SU-DHL-6 (cell line): ENCODE data around the gene MPIG6B.

Source experiments
- H2AFZ ChIP-seq: fragments of 200-600 bp; sonication (generic); 2 replicates; pipeline ENCODE4 v1.6.1; 2014; ENCODE audit warnings: low read depth, mild to moderate bottlenecking, moderate library complexity, mixed read lengths, antibody characterized with exemption, low read length; ENCODE audit not compliant: severe bottlenecking
- H3F3A ChIP-seq: fragments of 200-600 bp; shearing (Covaris generic); 2 replicates; pipeline ENCODE4 v1.6.0; 2016; ENCODE audit warnings: antibody characterized with exemption, mild to moderate bottlenecking; ENCODE audit not compliant: insufficient read depth
- H3K27ac ChIP-seq: fragments of 200-600 bp; sonication (generic); 2 replicates; pipeline ENCODE4 v1.5.1; 2016; ENCODE audit warnings: low read depth, mild to moderate bottlenecking, low read length, moderate library complexity, mixed read lengths
- H3K27me3 ChIP-seq: fragments of 200-600 bp; sonication (generic), shearing (Covaris generic); 2 replicates; pipeline ENCODE4 v1.6.0; 2014; ENCODE audit warnings: mild to moderate bottlenecking, low read length
- H3K36me3 ChIP-seq: fragments of 200-600 bp; sonication (generic); 2 replicates; pipeline ENCODE4 v1.6.1; 2014; ENCODE audit warnings: mild to moderate bottlenecking, low read length, mixed read lengths
- H3K4me2 ChIP-seq: fragments of 300-600, 200-600 bp; shearing (Covaris generic), sonication (generic); 2 replicates; pipeline ENCODE4 v1.6.0; 2014; ENCODE audit warnings: low read length, low read depth, mild to moderate bottlenecking; ENCODE audit not compliant: poor library complexity, severe bottlenecking
- H3K4me3 ChIP-seq: fragments of 200-600 bp; sonication (generic); 2 replicates; pipeline ENCODE4 v1.5.1; 2014; ENCODE audit warnings: antibody characterized with exemption, low read length, mild to moderate bottlenecking, mixed read lengths; ENCODE audit not compliant: insufficient read depth, poor library complexity, severe bottlenecking
- H3K79me2 ChIP-seq: fragments of 200-600 bp; sonication (generic); 2 replicates; pipeline ENCODE4 v1.6.1; 2014; ENCODE audit warnings: mild to moderate bottlenecking, low read length, moderate library complexity; ENCODE audit not compliant: insufficient read depth
- H3K9ac ChIP-seq: fragments of 200-600 bp; sonication (generic); 2 replicates; pipeline ENCODE4 v1.7.0; 2014; ENCODE audit warnings: mild to moderate bottlenecking, low read length
- H3K9me2 ChIP-seq: fragments of 200-600 bp; sonication (generic); replicated peaks from 2 replicates; pipeline ENCODE4 v1.6.1; 2014; ENCODE audit warnings: low read length; ENCODE audit not compliant: insufficient read depth
- H3K9me3 ChIP-seq: fragments of 200-600 bp; sonication (generic); 2 replicates; pipeline ENCODE4 v1.6.1; 2014; ENCODE audit warnings: low read length, mixed read lengths; ENCODE audit not compliant: insufficient read depth
- H4K20me1 ChIP-seq: fragments of 200-600 bp; sonication (generic); 2 replicates; pipeline ENCODE4 v1.6.1; 2014; ENCODE audit warnings: low read depth, mild to moderate bottlenecking, antibody characterized with exemption, low read length, moderate library complexity, mixed read lengths
- CTCF ChIP-seq: fragments of 200-600 bp; sonication (generic); IDR thresholded peaks from one replicate; pipeline ENCODE4 v1.5.1; 2017; ENCODE audit warnings: antibody characterized with exemption, mild to moderate bottlenecking, low read length, moderate library complexity; ENCODE audit not compliant: insufficient read depth, poor library complexity, severe bottlenecking
- EZH2phosphoT487 ChIP-seq: fragments of 200-600 bp; sonication (generic), shearing (Covaris generic); conservative IDR thresholded peaks from 2 replicates; pipeline ENCODE4 v1.6.1; 2018; ENCODE audit warnings: mild to moderate bottlenecking, antibody characterized with exemption, low read length, moderate library complexity, mixed read lengths

MPIG6B gene

GRCh38 chr6:31687860-31688693, 35.1 kb upstream of the MPIG6B start:
- Histone ChIP-seq H3K4me2 (no peak overlapping the region), H3K36me3 (no peaks in the 10 kb centered on the region)

GRCh38 chr6:31689249-31690110, 33.7 kb upstream of the MPIG6B start:
- no peaks in the 10 kb centered on the region for H3F3A ChIP-seq
- H3K79me2 ChIP-seq = no peaks in the 10 kb centered on the region
- no peak overlapping the region for H3K4me3 ChIP-seq
- H3K27ac ChIP-seq = no peak overlapping the region
- no peaks in the 10 kb centered on the region for H3K9me3 ChIP-seq
- no peaks in the 10 kb centered on the region for H4K20me1 ChIP-seq
- no peaks in the 10 kb centered on the region for H3K9me2 ChIP-seq
- no peaks in the 10 kb centered on the region for H3K36me3 ChIP-seq
- H2AFZ ChIP-seq = no peak overlapping the region
- TF ChIP-seq CTCF (peak; percentile 71), EZH2phosphoT487 (no peak)
- H3K4me2 ChIP-seq = no peak overlapping the region
- H3K27me3 ChIP-seq = no peaks in the 10 kb centered on the region
- no peak overlapping the region for H3K9ac ChIP-seq

More at GRCh38 chr6:31687860-31688693, 35.1 kb upstream of the MPIG6B start:
- no peaks in the 10 kb centered on the region for H3K79me2 ChIP-seq
- H3K27ac ChIP-seq = no peak overlapping the region
- H3K9me2 ChIP-seq = no peaks in the 10 kb centered on the region
- no peak overlapping the region for H3K4me3 ChIP-seq
- TF ChIP-seq CTCF = no peak
- no peak for TF ChIP-seq EZH2phosphoT487
- H2AFZ ChIP-seq = no peak overlapping the region
- no peak overlapping the region for H3K9ac ChIP-seq
- H3K27me3 ChIP-seq = no peaks in the 10 kb centered on the region
- no peaks in the 10 kb centered on the region for H3F3A ChIP-seq
- no peaks in the 10 kb centered on the region for H3K9me3 ChIP-seq
- H4K20me1 ChIP-seq = no peaks in the 10 kb centered on the region

- no peak overlapping the region for H3K27ac ChIP-seq
- TF ChIP-seq EZH2phosphoT487 = no peak
- TF ChIP-seq CTCF = no peak
Observed at GRCh38 chr6:31690231-31691077, 32.7 kb upstream of the MPIG6B start.

More at GRCh38 chr6:31690231-31691077, 32.7 kb upstream of the MPIG6B start:
- Histone ChIP-seq H3K27me3 (no peaks in the 10 kb centered on the region), H3K4me3 (no peak overlapping the region), H3K9me2 (no peaks in the 10 kb centered on the region), H3K36me3 (peaks cover 5% of the 10 kb centered on the region; the same call in 1 of the 2 replicates), H3K9me3 (no peaks in the 10 kb centered on the region), H3K9ac (no peak overlapping the region), H3K79me2 (no peaks in the 10 kb centered on the region), H4K20me1 (no peaks in the 10 kb centered on the region), H2AFZ (no peak overlapping the region), H3K4me2 (no peak overlapping the region), H3F3A (no peaks in the 10 kb centered on the region)
